ENCODE data around the gene SHANK1.

- TF ChIP-seq RAD21 (IDR thresholded peaks at IDR 0.05; ENCODE audit: low read length) (no peak), CTCF (conservative IDR thresholded peaks at IDR 0.05; ENCODE audit: low read depth, low read length) (no peak), POLR2A (IDR thresholded peaks at IDR 0.05; ENCODE audit: low read depth, low read length) (no peak), MAZ (IDR thresholded peaks at IDR 0.05; ENCODE audit: borderline replicate concordance, low read depth, low read length) (no peak), SMC3 (IDR thresholded peaks at IDR 0.05; ENCODE audit: low read depth, low read length) (no peak)
Observed at GRCh38 chr19:50745221-50745620, 25.6 kb upstream of the SHANK1 start.
